KOPT-K1 (cell line): Measurements from ENCODE around the gene GABARAPL2.
"Not testable (repeated sequence)": the region's sequence is repeated elsewhere in the genome, so short reads cannot be mapped to it uniquely, and the experiment has no call there.

ENCODE experiments used
- H3K27ac ChIP-seq: fragments of 200-600 bp; sonication (generic); 2 replicates; pipeline ENCODE4 v1.5.1; 2016; ENCODE audit warnings: antibody characterized with exemption, mild to moderate bottlenecking, low read depth, low read length; ENCODE audit not compliant: poor library complexity, severe bottlenecking
- H3K36me3 ChIP-seq: fragments of 200-600 bp; sonication (generic); 2 replicates; pipeline ENCODE4 v1.5.1; 2017; ENCODE audit warnings: antibody characterized with exemption, mild to moderate bottlenecking, low read length, moderate library complexity; ENCODE audit not compliant: insufficient read depth
- H3K9me3 ChIP-seq: fragments of 200-600 bp; sonication (generic); 2 replicates; pipeline ENCODE4 v1.5.1; 2017; ENCODE audit warnings: antibody characterized with exemption, low read length, mild to moderate bottlenecking; ENCODE audit not compliant: insufficient read depth, poor library complexity, severe bottlenecking

GABARAPL2 gene

DNA sequence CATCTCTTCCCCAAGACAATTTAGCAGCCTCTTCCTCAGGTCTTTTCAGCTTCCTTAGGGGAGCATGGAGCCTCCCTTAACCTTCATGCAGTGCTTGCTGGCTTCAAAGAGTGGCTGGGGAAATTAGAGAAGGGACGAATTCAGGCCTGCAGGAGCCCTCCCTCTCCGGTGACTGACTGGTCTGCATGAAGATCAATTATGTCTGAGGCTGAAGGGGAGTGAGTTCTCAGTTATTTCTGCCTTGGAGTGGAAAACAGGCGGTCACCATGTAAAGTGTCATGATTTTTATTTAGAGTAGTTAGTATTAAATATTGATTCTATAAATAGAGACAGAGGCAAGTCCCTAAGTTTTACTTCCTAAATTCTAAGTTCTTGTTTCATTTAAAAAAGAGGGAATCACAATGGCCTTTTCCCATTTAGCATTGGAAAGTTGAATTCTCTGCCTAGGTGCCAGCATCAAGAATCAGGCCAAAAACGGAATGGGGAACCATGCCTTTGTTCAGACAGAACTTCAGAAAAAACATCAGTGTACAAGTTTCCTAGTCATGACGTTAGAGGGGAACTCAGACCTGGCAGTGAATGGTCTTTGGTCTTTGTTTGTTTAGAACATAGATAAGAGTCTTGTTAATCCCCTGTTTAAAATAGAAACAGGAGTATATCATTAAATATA is 4.4 kb downstream of the GABARAPL2 start:
- peaks cover 73% of the 10 kb centered on the region for H3K36me3 ChIP-seq
- H3K27ac ChIP-seq: no peak overlapping the region
- H3K9me3 ChIP-seq: no peaks in the 10 kb centered on the region

DNA sequence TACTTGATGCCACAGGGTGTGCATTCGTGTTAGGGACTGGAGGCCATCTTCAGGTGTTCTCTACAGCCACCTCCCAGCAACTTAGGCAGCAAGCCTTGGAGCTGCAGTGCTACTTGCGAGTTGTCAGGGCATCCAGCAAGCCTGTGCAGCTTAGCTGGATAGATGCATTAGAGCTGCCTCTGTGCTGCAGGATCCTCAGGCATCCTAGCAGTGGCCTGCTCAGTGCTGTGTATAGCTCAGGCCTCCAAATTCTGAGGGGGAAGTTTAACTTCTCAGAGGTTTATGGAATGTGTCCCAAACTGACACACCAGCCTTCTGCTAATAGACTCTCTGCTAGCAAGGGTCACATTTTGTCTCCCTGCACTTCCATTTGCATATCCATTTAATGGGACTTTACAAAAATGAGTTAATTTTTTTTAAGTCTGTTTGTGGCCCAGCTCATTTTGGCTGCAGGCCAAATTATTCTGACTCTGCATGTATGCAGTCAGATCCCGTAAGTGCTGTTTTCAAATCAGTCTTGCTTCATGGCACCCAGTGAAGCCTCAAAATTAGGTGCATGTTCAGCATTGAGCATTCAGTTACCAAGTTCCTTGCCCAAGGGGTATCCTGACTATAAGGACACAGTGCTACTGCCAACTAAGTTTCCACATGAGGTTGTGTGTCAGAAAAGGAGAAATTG is 6.8 kb downstream of the GABARAPL2 start:
- Histone ChIP-seq H3K9me3 (no peaks in the 10 kb centered on the region), H3K27ac (no peak overlapping the region), H3K36me3 (peaks cover 92% of the 10 kb centered on the region)

DNA sequence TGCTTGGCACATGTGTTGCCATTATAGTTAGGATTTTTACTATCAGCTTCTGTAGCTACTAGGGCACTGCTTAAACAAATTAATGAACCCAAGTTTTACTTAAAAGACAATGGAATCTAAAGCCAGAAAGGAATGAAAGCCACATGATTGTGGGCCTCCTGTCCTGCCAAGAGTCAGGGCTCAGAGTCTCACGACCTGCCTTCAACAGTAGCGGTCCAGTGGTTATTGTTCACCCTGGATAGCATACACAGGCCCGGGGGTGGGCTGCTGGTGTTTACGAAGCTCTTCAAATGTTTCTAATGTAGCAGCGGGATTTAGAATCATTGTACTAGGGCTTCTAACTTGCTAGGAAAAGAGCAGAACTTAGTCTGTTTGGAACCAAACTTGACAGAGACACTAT is 7.8 kb downstream of the GABARAPL2 start:
- Histone ChIP-seq H3K27ac (no peak overlapping the region), H3K36me3 (peaks cover 92% of the 10 kb centered on the region), H3K9me3 (no peaks in the 10 kb centered on the region)

DNA sequence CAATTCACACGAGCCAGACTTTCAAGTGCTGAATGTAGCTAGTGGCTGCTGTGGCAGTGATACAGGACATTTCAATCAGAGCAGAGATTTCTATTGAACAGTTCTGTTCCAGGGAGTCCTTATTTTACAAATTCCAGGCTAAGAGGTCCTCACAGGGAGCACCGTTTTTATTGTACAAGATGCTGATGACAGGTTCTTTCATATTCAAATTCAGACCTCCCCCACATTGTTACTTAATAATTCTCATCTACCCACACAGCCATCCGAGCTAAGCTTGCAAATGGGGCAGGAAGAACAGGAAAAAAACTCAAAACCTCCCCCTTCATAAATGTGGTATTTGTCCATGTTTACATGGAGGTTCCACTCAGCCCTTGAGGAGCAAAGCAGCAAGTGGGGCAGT is 9.8 kb downstream of the GABARAPL2 start:
- Histone ChIP-seq H3K9me3 (no peaks in the 10 kb centered on the region), H3K27ac (no peak overlapping the region), H3K36me3 (peaks cover 88% of the 10 kb centered on the region)

GRCh38 chr16:75576384-75576811 is 10.2 kb downstream of the GABARAPL2 start:
- peaks cover 84% of the 10 kb centered on the region for H3K36me3 ChIP-seq
- H3K9me3 ChIP-seq: no peaks in the 10 kb centered on the region
- H3K27ac ChIP-seq: no peak overlapping the region

GRCh38 chr16:75578212-75578611 is 12.0 kb downstream of the GABARAPL2 start:
- Histone ChIP-seq H3K9me3 (no peaks in the 10 kb centered on the region), H3K36me3 (peaks cover 67% of the 10 kb centered on the region), H3K27ac (no peak overlapping the region)

DNA sequence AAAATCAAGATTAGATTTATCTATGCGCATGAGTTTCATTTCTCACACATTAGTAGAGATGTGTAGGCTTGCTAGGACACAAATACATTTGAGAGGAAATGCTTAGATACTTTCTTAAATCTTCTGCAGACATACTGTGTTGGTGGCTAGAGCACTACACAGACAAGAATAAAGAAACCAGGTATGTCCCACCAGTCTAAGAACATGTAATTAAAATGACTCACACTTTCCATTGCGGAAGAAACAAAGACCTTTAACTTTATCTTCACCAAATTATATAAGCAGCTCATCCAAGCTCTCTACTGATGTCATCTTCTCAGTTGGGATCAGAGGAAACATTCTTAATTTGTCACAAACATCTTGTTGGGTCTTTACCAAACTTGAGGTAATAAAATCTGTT is 12.5 kb downstream of the GABARAPL2 start:
- Histone ChIP-seq H3K36me3 (peaks cover 62% of the 10 kb centered on the region), H3K27ac (no peak overlapping the region)

GRCh38 chr16:75579281-75579834 is 13.2 kb downstream of the GABARAPL2 start:
- Histone ChIP-seq H3K27ac (no peak overlapping the region), H3K36me3 (peaks cover 56% of the 10 kb centered on the region), H3K9me3 (no peaks in the 10 kb centered on the region)

More for the DNA sequence above, 12.5 kb downstream of the GABARAPL2 start:
- no peaks in the 10 kb centered on the region for H3K9me3 ChIP-seq

DNA sequence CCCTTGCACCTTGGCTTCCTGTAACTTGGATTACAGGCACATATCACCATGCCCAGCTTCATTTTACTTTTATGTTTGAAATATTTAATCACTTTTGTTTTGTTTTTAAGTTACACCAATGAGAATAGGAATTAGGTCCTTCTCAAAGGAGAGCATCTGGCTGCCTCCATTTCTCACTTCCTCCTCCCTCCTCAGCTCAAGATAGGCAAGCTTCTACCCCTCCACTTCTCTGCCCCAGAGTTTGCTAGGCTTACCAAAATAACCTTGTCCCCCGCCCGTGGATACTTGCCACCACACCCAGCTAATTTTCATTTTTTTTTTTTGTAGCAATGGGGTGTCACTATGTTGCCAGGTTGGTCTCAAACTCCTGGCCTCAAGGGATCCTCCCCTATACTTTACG is 17.9 kb downstream of the GABARAPL2 start:
- H3K9me3 ChIP-seq: no peaks in the 10 kb centered on the region
- peaks cover 25% of the 10 kb centered on the region for H3K36me3 ChIP-seq
- no peak overlapping the region for H3K27ac ChIP-seq

DNA sequence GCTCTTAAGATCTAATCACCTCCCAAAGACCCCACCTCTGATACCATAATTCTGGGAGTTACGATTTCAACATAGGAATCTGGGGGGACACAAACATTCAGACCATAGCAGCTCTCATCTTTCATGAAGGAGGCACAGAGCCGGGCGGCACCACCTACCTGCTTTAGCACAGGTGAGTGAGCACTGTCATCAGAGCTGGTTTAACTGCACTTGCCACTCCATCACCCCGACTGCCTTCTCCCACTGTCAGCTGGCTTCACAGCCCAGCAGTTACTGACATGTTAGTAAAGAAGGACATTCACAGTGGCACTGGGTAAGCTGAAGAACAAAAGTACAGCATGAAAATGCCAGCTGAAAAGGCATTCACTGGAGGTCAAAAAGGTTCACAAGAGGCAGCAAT is 22.5 kb downstream of the GABARAPL2 start:
- Histone ChIP-seq H3K36me3 (peaks cover 16% of the 10 kb centered on the region; the same call in 1 of the 2 replicates), H3K27ac (no peak overlapping the region), H3K9me3 (no peaks in the 10 kb centered on the region)

DNA sequence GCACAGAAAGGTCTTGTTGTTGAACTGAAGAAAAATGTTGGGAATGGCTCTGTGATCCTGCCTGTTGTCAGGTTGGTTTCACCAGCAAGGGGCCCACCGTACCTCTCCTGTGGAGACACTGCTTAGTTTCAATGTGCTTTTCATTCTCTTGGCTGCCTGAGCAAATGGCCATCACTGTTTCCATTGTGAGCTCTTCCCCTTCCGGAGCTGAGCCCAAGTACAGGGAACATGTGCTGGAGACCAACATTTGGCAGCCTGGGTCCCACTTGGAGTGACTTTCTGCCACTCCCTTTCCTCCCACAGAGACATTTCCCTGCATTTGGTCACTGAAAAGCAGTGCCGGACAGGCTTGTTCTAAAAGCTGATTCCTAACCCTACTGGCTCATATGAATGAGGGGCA is 23.1 kb downstream of the GABARAPL2 start:
- Histone ChIP-seq H3K9me3 (no peaks in the 10 kb centered on the region), H3K27ac (no peak overlapping the region), H3K36me3 (peaks cover 21% of the 10 kb centered on the region; the same call in 1 of the 2 replicates)

- no peak overlapping the region for H3K27ac ChIP-seq
- no peaks in the 10 kb centered on the region for H3K9me3 ChIP-seq
- peaks cover 28% of the 10 kb centered on the region; the same call in 1 of the 2 replicates for H3K36me3 ChIP-seq
Observed at GRCh38 chr16:75590920-75591843, 25.0 kb downstream of the GABARAPL2 start.

DNA sequence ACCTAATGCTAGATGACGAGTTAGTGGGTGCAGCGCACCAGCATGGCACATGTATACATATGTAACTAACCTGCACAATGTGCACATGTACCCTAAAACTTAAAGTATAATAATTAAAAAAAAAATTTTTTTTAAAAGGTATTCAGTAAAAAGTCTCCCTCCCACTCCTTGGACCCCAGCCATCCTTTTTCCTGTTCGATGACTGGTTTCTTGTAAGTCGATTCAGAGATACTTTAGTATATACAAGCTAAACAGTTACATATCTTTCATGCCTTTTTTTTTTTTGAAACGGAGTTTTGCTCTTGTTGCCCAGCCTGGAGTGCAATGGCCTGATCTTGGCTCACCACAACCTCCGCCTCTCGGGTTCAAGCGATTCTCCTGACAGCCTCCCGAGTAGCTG is 25.7 kb downstream of the GABARAPL2 start:
- H3K27ac ChIP-seq, H3K9me3 ChIP-seq: not testable (repeated sequence)
- H3K36me3 ChIP-seq: peaks cover 31% of the 10 kb centered on the region

DNA sequence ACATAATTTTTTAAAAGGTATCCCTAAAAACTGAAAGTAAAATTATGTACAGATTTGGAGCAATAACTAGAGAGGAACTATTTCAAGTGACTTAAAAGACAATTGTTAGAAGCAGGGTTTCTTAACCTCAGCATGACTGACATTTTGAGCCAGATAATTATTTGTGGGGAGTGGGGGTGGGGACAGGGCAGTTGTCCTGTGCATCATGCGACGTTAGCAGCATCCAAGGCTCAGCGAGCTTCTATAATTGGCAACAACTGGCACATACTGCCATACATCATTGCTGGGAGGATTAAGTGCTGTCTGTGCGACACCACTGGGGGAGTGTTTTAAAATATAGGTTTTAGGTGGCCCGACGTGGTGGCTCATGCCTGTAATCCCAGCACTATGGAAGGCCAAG is 27.1 kb downstream of the GABARAPL2 start:
- Histone ChIP-seq H3K27ac (no peak overlapping the region), H3K9me3 (no peaks in the 10 kb centered on the region), H3K36me3 (peaks cover 43% of the 10 kb centered on the region)
